Amygdala (tissue), 56 donors: ENCODE results near the gene VPS33A.
A peak's percentile ranks its signal among the peaks of the same experiment; 100 is the strongest.

Experiments
- DNase-seq, 56 donors: peaks; one replicate each; lab custom pipeline; 2025; lab: John Stamatoyannopoulos, UW

The VPS33A gene

GRCh38 chr12:122185494-122186082, 80.7 kb downstream of the VPS33A start:
- DNase-seq: no peak

- DNase-seq: no peak
These were observed 81.2 kb downstream of the VPS33A start for GRCh38 chr12:122185079-122185478.

- DNase-seq: no peak
These were observed 81.8 kb downstream of the VPS33A start for GRCh38 chr12:122184517-122184916.

GRCh38 chr12:122183588-122183940, 82.7 kb downstream of the VPS33A start:
- no peak for DNase-seq

- peak in 7 of 56 donors; percentile 11 to 37 (median 18) for DNase-seq
These were observed 83.3 kb downstream of the VPS33A start, which contains the start of gene LRRC43 for GRCh38 chr12:122182887-122183587. TSS of gene LRRC43 (plus strand) at chr12:122183123. CDS start at chr12:122183145, 22 bp downstream.
